ENCODE measurements around the gene PLCD3.

PLCD3 gene

DNA sequence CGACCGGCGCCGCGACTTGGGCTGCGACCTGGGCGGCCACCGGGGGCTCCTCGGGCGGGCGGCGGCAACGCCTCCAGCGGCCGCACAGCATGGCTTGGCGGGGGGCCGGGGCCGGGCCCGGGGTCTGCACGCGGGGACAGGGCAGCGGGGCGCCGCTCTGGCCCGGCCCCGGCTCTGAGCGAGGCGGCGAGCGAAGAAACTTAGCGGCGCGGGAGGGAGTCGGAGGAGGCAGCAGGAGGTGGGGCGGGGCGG lies at the start of gene PLCD3:
PLCD3 (minus strand) TSS at position 196 of the 252 bp plus-strand sequence; CDS start at position 91, 105 bp downstream.
- Histone ChIP-seq H3K9me3 (ENCODE audit: severe bottlenecking) (no peaks in the 10 kb centered on the region), H3K27ac (ENCODE audit: poor library complexity, severe bottlenecking) (peak within 1 kb of the TSS; percentile 95), H3K4me1 (ENCODE audit: insufficient read depth, poor library complexity, severe bottlenecking) (peaks cover 33% of the 10 kb centered on the region), H3K4me3 (ENCODE audit: severe bottlenecking) (peak within 1 kb of the TSS; percentile 97), H3K27me3 (ENCODE audit: insufficient read depth, poor library complexity, severe bottlenecking) (no peaks in the 10 kb centered on the region), H3K36me3 (ENCODE audit: low read depth) (peaks cover 7% of the 10 kb centered on the region)
- DNase-seq (ENCODE audit: low spot score) (no peak), ATAC-seq (ENCODE audit: low read depth) (no peak)
- TF ChIP-seq, protein P1, sequence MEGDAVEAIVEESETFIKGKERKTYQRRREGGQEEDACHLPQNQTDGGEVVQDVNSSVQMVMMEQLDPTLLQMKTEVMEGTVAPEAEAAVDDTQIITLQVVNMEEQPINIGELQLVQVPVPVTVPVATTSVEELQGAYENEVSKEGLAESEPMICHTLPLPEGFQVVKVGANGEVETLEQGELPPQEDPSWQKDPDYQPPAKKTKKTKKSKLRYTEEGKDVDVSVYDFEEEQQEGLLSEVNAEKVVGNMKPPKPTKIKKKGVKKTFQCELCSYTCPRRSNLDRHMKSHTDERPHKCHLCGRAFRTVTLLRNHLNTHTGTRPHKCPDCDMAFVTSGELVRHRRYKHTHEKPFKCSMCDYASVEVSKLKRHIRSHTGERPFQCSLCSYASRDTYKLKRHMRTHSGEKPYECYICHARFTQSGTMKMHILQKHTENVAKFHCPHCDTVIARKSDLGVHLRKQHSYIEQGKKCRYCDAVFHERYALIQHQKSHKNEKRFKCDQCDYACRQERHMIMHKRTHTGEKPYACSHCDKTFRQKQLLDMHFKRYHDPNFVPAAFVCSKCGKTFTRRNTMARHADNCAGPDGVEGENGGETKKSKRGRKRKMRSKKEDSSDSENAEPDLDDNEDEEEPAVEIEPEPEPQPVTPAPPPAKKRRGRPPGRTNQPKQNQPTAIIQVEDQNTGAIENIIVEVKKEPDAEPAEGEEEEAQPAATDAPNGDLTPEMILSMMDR (IDR thresholded peaks at IDR 0.05; ENCODE audit: poor library complexity, severe bottlenecking), result no peak

DNA sequence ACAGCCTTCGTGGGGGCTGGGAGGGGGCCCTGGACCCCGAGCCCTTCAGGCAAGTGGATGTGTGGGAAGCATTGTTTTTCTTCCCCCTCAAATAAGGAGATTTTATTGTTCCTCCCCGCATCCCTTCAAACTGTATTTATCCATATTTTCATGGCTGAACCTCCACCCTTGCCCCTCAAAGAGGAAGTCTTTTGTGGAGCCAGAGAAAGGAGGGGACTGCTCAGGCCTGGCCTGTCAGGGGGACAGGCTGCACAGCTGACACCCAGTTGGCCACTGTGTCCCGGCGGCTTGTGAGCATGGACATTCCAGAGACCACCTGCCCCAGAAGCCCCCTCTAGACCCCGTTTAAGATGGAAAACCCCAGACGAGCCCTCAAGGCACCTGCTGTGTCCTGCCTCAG lies 45.2 kb upstream of the PLCD3 start:
- no peaks in the 10 kb centered on the region for H3K36me3 ChIP-seq (ENCODE audit: low read depth)
- no peak overlapping the region for H3K4me3 ChIP-seq (ENCODE audit: severe bottlenecking)
- no peak for ATAC-seq (ENCODE audit: low read depth)
- peaks cover 23% of the 10 kb centered on the region for H3K4me1 ChIP-seq (ENCODE audit: insufficient read depth, poor library complexity, severe bottlenecking)
- H3K9me3 ChIP-seq (ENCODE audit: severe bottlenecking), result no peaks in the 10 kb centered on the region
- H3K27me3 ChIP-seq (ENCODE audit: insufficient read depth, poor library complexity, severe bottlenecking), result no peaks in the 10 kb centered on the region
- H3K27ac ChIP-seq (ENCODE audit: poor library complexity, severe bottlenecking), result no peak overlapping the region
- TF ChIP-seq, protein P1 (IDR thresholded peaks at IDR 0.05; ENCODE audit: poor library complexity, severe bottlenecking), result no peak
- no peak for DNase-seq (ENCODE audit: low spot score)

- no peak overlapping the region for H3K4me3 ChIP-seq (ENCODE audit: severe bottlenecking)
- no peaks in the 10 kb centered on the region for H3K9me3 ChIP-seq (ENCODE audit: severe bottlenecking)
- TF ChIP-seq, protein P1 (IDR thresholded peaks at IDR 0.05; ENCODE audit: poor library complexity, severe bottlenecking), result no peak
- no peaks in the 10 kb centered on the region for H3K36me3 ChIP-seq (ENCODE audit: low read depth)
- H3K4me1 ChIP-seq (ENCODE audit: insufficient read depth, poor library complexity, severe bottlenecking), result peaks cover 23% of the 10 kb centered on the region
- no peaks in the 10 kb centered on the region for H3K27me3 ChIP-seq (ENCODE audit: insufficient read depth, poor library complexity, severe bottlenecking)
- peak overlapping the region; percentile 98 for H3K27ac ChIP-seq (ENCODE audit: poor library complexity, severe bottlenecking)
- DNase-seq (ENCODE audit: low spot score), result no peak
- ATAC-seq (ENCODE audit: low read depth), result no peak
Measured at GRCh38 chr17:45175759-45176115, 43.4 kb upstream of the PLCD3 start.

DNA sequence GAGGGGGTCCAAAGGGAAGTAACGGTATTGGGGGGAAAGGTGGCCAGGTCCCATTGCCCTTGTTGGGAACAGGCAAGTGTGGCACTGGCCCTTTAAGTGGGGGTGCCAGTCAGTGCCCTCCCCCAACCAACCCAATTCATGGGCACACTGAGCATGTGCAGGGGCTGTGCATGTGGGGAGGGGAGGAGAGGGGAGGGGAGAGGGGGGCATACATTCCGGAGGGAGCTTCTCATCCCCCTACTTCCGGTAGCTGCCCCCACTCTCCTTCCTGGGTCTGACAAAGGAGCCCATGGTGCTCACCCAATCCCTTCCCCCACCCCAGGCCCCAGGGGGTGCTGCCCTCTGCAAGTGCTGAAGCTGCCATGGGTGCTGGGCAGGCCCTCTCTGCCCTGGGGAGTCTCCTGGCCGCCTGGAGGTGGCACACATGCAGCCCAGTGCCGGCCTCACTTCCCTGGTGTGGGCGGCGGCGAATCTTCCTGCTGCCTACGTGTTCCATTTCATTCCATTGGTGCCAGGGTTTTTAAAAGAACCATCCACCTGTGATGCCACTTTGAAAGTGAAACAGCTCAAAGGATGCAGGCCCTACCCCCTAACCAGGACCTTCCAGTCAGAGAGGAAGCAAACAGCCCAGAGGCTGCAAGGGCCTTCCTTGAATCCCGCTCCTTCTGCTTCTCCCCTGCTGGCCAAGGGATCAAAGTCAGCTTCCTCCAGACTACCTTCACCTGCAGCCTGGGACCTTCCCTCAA lies 40.4 kb upstream of the PLCD3 start:
- DNase-seq (ENCODE audit: low spot score) (peak; percentile 98), ATAC-seq (ENCODE audit: low read depth) (peak; percentile 59)
- peak overlapping the region; percentile 98 for H3K27ac ChIP-seq (ENCODE audit: poor library complexity, severe bottlenecking)

DNA sequence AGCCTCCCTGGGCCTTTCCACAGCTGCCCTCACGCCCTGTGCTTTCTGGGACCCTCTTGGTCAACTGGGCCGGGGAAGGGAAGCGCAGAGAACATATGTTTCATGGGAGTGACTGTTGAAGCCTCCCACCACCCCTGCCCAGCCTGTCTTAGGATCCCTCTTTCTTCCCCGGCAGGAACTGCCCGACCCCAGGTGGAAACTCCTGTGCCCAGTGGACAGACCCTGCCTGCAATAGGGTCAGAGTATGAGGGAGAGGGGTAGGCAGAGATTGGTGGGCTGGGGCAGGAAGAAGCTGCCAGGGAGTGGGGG lies 39.9 kb upstream of the PLCD3 start:
- TF ChIP-seq, protein P1 (IDR thresholded peaks at IDR 0.05; ENCODE audit: poor library complexity, severe bottlenecking), result no peak
- H3K27me3 ChIP-seq (ENCODE audit: insufficient read depth, poor library complexity, severe bottlenecking), result no peaks in the 10 kb centered on the region
- DNase-seq (ENCODE audit: low spot score) (no peak), ATAC-seq (ENCODE audit: low read depth) (peak; percentile 4)
- H3K36me3 ChIP-seq (ENCODE audit: low read depth), result no peaks in the 10 kb centered on the region
- H3K4me1 ChIP-seq (ENCODE audit: insufficient read depth, poor library complexity, severe bottlenecking), result peaks cover 29% of the 10 kb centered on the region
- peak overlapping the region; percentile 98 for H3K27ac ChIP-seq (ENCODE audit: poor library complexity, severe bottlenecking)
- H3K4me3 ChIP-seq (ENCODE audit: severe bottlenecking), result peak overlapping the region; percentile 37
- H3K9me3 ChIP-seq (ENCODE audit: severe bottlenecking), result no peaks in the 10 kb centered on the region

More for the DNA sequence above, 40.4 kb upstream of the PLCD3 start:
- TF ChIP-seq, protein P1 (IDR thresholded peaks at IDR 0.05; ENCODE audit: poor library complexity, severe bottlenecking), result peak; percentile 36
- H3K36me3 ChIP-seq (ENCODE audit: low read depth), result no peaks in the 10 kb centered on the region
- peak overlapping the region; percentile 37 for H3K4me3 ChIP-seq (ENCODE audit: severe bottlenecking)
- H3K27me3 ChIP-seq (ENCODE audit: insufficient read depth, poor library complexity, severe bottlenecking), result no peaks in the 10 kb centered on the region
- peaks cover 29% of the 10 kb centered on the region for H3K4me1 ChIP-seq (ENCODE audit: insufficient read depth, poor library complexity, severe bottlenecking)
- no peaks in the 10 kb centered on the region for H3K9me3 ChIP-seq (ENCODE audit: severe bottlenecking)

Measured in RWPE2 (cell line).